ENCODE measurements around the gene ABCC9.
A peak's percentile ranks its signal among the peaks of the same experiment; 100 is the strongest.
"Not testable (repeated sequence)": the region's sequence is repeated elsewhere in the genome, so short reads cannot be mapped to it uniquely, and the experiment has no call there.

Gene ABCC9

GRCh38 chr12:21786041-21786531 is 155.1 kb downstream of the ABCC9 start:
- intact Hi-C loops (cut with DNase I), result no loop called here

DNA sequence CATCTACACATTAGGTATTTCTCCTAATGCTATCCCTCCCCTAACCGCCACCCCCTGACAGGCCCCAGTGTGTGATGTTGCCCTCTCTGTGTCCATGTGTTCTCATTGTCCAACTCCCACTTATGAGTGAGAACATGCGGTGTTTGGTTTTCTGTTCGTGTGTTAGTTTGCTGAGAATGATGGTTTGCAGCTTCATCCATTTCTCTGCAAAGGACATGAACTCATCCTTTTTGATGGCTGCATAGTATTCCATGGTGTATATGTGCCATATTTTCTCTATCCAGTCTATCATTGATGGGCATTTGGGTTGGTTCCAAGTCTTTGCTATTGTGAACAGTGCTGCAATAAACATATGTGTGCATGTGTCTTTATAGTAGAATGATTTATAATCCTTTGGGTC is 158.5 kb downstream of the ABCC9 start:
- intact Hi-C loops (cut with DNase I); DNase-seq: not testable (repeated sequence)

More at GRCh38 chr12:21786041-21786531, 155.1 kb downstream of the ABCC9 start:
- no peak for DNase-seq

DNA sequence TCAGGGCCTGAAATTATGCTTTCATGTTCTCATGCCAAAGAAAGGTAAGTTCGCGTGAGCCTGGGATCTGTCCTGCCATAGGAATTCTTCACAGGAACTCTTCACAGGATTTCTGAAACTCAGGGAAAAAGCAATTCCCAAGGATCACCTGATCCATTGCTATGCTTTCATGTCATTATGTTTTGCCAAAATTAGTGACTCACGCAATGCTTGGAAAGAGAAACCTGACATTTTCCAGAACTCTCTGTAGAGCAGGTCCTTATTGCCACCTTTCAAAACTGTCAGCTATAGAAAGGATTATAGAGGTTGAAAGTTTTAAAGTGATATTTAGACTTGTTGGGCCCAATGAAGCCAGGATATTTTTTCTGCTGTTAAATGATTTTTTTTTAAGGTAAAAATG is 160.4 kb downstream of the ABCC9 start:
- DNase-seq, result no peak
- intact Hi-C loops (cut with DNase I), result no loop called here

GRCh38 chr12:21776175-21776574 is 165.1 kb downstream of the ABCC9 start:
- intact Hi-C loops (cut with DNase I), result no loop called here
- no peak for DNase-seq

GRCh38 chr12:21775133-21775820 is 165.9 kb downstream of the ABCC9 start:
- intact Hi-C loops (cut with DNase I), result no loop called here
- no peak for DNase-seq

- peak in 9 of 10 donors; percentile 15 to 90 (median 48) for DNase-seq
- intact Hi-C loops (cut with DNase I), result no loop called here
These were observed 166.7 kb downstream of the ABCC9 start, which contains the start of gene KCNJ8 for GRCh38 chr12:21774358-21775132. Gene KCNJ8 (minus strand): TSS chr12:21774706. CDS start chr12:21773616, 1,090 bp downstream.

DNA sequence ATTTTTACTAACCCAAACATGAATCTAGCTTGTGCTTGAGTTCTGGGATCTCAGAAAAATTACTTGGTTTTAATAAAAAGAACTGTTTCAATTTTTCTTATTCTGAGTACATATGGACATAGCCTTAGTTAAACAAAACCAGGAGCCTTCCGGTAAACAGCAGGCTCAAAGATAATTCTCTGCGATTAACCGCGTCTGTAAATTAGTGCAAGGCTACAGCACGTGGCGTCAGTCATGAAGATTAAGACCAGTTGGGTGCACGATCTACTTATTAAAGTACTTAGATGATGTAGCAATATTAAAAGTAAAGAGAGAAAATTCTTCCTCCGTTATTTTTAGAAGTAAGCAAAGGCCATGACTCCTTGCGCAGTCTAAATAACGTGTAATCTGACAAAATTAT is 167.4 kb downstream of the ABCC9 start:
- DNase-seq, result no peak
- intact Hi-C loops (cut with DNase I), result no loop called here

GRCh38 chr12:21773263-21773741 is 167.9 kb downstream of the ABCC9 start:
- intact Hi-C loops (cut with DNase I), result no loop called here
- DNase-seq, result peak in 4 of 10 donors; percentile 22 to 86 (median 76)

DNA sequence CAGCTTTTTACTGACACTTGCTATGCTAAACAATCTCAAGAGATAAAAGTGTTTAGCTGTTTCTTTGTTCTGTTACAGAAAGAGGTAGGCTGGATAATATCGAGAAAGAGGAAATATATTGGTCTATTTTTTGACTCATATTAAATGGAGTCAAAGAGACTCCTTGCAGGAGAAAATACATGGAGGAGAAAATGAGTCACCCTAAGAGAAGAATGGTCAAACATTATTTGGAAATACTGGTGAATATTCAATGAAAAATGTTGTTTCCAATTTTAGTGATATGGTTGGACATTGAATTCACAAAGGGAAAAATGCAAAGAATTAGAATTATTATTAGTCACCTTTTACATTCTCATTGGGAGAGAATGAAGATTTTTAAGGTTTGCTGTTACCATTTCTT is 169.9 kb downstream of the ABCC9 start:
- intact Hi-C loops (cut with DNase I), result no loop called here

GRCh38 chr12:21769307-21769706 is 171.9 kb downstream of the ABCC9 start:
- no peak for DNase-seq
- intact Hi-C loops (cut with DNase I), result no loop called here

More for the DNA sequence above, 169.9 kb downstream of the ABCC9 start:
- no peak for DNase-seq

DNA sequence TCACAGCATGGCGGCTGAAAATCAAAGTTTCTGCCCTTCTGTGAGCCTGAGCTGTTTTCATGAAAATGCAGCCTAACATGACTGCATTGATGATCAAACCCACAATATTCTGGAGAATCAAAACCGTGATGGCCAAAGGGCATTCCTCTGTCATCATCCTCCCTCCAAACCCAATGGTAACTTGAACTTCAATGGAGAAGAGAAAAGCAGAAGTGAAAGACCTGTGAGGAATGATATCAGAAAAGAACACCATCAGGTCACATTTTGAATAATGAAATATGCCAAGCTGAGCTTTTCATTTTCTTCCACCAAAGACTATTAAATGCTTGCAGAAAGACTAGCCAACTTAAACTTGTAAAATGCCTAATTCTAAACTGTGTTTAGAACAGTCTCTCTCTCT is 174.8 kb downstream of the ABCC9 start:
- intact Hi-C loops (cut with DNase I), result no loop called here
- no peak for DNase-seq

GRCh38 chr12:21764950-21765349 is 176.3 kb downstream of the ABCC9 start:
- intact Hi-C loops (cut with DNase I), result no loop called here

DNA sequence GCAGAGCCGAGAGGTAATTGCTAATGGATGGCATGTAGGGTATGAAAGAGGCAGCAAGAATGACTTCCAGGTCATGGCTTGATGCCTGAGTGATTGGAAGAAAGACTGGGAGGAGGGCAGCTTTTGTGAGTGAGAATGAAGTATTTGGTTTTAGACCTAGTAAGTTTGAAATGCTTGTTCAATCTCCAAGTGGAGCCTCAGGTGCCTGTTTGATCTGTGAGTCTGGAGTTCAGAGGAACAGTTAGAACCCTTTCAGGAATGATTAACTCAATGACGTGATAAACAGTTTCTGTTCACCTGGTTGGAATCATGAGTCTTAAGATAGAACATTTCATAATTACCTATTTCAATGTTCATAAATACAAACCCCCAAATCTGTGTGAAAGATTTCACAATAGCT is 177.2 kb downstream of the ABCC9 start:
- DNase-seq, result no peak
- intact Hi-C loops (cut with DNase I), result no loop called here

More at GRCh38 chr12:21764950-21765349, 176.3 kb downstream of the ABCC9 start:
- no peak for DNase-seq

DNA sequence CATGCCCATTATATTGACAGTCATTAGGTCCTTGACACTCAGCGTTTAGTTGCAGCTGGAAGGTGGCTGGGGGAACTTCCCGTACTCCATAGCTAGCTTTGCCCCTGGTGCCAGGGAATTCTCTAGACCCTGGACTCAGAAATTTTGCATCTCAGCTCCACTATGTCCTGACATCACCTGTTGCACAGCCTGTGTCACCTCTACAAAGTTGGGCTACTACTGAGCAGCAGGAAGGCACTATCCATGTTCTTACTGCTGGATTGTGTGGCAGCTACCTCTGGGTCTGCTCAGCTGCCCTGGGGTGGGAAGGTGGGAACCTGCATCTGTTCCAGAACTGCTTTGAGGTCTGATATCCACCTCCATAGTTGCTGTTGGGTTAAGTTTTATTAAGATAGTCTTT is 177.7 kb downstream of the ABCC9 start:
- intact Hi-C loops (cut with DNase I), result no loop called here

DNA sequence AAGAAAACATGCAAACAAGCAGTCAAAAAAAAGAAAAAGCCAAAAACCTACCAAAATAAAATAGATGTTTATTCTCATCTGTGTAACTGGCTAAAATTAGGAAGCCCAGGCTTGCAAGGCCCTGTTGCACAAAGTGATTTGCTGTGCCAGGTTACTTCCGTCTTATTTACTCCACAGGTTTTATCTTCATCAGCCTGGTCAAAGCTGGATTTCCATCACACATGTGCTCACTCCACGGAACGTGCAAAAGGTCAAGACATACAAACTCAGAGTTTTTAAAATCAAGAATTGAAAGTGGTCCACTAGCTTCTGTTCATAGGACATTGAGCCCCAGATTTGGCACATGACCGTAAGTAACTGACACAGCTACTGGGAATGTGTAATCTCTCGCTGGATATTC is 181.5 kb downstream of the ABCC9 start:
- DNase-seq, result no peak
- intact Hi-C loops (cut with DNase I), result no loop called here

More for the DNA sequence above, 177.7 kb downstream of the ABCC9 start:
- DNase-seq, result no peak

DNA sequence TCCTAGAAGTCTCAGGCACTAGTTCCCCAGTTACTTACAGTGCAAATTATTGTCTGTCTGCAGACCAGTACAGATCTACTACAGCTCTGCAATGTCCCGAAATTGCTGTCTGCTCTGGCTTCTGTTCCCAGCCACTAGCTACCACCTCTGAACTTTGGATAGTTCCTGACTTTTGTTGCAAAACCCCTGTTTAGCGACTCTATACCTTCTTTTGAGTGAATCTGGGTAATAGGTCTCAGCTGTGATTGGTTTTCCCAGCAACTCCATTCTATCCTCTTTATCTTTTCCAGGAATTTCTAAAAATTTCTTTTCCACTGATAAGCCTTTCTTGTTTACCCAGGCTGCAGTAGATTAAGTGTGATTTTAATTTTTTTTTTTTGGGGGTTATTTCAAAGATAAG is 183.5 kb downstream of the ABCC9 start:
- no peak for DNase-seq
- intact Hi-C loops (cut with DNase I), result no loop called here

DNA sequence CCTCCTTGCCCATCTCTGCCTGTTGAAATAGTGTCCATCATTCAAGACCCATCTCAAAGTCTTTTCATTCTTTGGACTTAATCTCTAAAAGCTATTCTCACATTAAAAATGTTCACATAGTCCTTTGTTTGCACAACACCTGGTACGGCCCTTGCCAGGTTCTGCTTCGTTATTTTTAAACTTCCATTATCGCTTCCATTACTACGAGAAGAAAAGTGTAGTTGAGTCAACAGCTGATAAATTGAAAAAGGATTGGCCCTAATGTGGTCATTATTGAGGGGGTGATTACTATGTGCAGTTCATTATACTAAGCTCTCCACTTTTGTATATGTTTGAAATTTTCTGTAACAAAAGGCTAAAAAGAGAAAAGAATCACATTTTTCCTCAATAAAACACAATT is 184.5 kb downstream of the ABCC9 start:
- intact Hi-C loops (cut with DNase I), result no loop called here

DNA sequence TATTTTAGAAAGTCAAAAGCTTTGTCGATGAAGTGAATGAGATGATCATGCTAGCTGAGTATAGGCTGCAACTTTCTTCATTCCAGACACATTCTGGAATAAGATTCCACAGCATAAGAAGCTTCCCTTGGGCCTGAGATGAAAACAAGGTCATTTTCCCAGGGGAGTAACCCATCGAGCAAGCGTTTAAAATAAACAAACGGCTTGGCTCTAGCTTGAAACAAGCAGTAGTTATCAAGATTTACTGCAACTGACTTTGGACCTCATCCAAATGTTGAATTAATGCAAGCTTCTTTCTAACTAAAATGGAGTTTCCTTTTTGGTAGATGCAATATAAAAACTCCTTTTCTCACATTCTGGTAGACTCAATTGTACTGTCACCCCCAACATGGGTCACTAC is 189.7 kb downstream of the ABCC9 start:
- no peak for DNase-seq

More for the DNA sequence above, 184.5 kb downstream of the ABCC9 start:
- DNase-seq, result no peak

More for the DNA sequence above, 189.7 kb downstream of the ABCC9 start:
- intact Hi-C loops (cut with DNase I), result no loop called here

Measured in posterior cingulate gyrus (tissue), 11 donors.